GM18907 (cell line): ENCODE results near the gene ZFYVE28.
A peak's percentile ranks its signal among the peaks of the same experiment; 100 is the strongest.

Experiments used
- ATAC-seq: cut with Tn5 transposase; IDR thresholded peaks from one replicate; pipeline ENCODE4 v1.9.1; 2021; ENCODE audit warnings: mild to moderate bottlenecking, moderate library complexity; ENCODE audit not compliant: unreplicated experiment

ZFYVE28 gene

GRCh38 chr4:2291705-2292645 lies 126.5 kb downstream of the ZFYVE28 start:
- no peak for ATAC-seq

DNA sequence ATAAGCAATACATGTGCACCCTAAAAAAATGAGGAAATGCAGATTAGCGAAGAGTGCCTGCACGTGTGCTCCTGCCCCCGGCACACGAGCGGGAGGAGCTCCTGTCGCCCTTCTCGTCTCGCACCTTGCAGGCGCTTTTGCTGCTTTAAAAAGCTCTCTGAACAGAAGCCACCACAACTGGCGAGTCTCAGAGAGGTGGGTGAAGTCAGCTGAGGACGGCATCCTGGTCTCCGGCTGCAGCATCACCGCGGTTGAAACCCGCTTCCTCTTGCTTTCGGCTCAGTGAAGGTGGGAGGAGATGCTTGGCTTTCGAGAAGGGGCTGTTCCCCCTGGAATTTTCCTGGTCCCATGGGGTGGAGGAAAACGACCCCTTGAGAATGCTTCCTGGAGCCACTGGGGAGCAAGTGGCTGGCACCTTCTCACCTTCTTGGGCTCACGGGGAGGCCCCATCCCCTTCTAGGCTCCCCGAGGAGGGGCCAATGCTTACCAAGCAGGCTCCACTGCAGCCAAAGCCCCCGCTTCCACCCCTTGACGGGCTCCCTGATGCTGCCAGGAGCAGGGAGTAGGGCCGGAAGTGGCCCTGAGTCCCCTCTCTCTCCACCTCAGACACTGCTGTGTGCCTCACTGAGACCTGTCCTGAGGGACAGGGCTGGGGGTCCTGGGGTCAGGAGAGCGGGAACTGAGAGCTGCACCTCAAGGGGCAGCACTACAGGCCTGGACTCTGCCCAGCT lies 127.3 kb downstream of the ZFYVE28 start:
- ATAC-seq: no peak

DNA sequence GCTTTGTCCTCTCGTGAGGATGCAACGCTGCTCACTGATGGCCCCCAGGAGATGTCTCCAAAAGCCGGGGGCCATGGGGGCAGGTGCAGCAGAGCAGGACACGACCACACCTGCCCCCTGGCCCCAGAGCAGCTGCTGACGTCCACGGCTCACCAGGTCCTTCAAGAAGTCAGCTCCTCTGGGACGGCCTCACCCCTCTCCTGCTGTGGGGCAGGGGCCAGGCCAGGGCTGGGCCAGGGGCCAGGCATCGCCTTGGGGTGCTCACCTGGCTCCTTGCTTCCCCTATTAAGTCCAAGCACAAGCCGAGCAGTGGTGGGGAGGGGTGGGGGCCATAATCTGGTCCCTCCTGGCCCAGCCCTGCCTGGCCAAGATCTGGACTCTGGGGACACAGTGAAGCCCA lies 128.0 kb downstream of the ZFYVE28 start:
- ATAC-seq: no peak

DNA sequence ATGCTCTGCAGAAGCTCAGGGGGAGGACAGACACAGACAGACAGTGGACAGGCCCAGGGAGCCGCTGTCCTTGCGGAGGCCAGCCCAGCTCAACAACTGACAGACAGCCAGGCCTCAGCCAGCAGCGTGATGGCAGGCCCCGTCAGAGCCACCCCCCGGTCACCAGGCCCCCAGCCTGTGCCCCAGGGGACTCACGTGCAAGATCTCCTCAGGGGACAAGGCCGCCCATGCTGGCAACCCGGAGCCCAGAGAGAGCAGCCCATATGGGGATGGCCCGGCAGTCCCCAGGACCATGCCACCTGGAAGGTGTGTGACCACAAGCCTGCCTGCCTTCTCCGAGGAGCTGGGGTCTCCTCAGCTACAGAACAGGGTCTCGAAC lies 128.5 kb downstream of the ZFYVE28 start:
- ATAC-seq: no peak

DNA sequence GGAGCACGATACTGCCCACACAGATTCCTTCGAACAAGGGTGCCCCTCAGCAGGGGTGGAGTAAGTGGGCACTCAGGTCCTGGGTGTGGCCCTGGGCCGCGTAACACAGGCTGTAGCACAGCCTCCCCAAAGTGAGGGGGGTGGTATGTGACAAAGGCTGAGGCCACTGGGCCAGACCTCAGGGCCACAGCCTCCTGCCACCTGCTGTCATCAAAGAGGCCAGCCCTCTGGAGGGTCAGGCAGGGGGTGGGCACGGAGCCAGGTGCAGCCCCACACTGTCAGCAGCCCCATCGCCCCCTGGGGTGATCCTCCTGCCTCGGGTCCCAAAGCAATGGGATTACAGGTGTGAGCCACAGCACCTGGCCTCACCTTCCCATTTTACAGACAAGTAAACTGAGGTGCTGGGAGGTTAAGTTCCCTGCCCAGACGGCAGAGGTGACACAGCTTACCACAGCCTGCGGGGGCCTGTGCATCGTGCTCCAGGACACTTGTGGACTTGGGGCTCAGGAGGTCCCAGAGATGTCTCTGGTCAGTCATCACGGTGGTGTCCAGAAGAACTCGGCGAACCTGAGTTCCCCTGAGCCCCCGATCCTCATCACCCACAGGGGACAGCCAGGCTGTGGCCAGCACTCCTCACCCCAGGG lies 129.0 kb downstream of the ZFYVE28 start:
- no peak for ATAC-seq

DNA sequence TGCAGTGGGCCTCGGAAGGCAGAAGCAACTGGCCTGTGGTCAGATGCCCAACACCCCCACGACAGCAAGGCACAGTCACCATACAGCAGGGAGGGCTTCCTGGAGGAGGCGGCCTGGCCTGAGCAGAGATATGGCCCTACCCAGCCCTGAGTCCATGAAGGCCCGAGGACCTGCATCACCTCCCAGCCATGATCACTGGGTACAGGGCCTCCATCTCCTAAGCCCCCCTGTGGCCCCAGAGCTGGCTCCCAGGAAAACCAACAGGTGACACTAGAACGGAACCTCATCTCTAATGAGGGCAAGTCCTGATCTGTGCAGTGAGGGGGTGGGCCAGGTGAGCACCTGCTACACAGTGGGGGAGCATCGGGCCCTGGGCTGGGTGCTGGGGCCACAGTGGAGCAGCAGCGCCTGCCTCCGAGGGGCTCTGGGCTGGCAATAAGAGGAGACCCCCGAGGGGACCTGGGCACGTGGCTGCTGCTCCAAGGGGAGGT lies 130.3 kb downstream of the ZFYVE28 start:
- ATAC-seq: no peak

DNA sequence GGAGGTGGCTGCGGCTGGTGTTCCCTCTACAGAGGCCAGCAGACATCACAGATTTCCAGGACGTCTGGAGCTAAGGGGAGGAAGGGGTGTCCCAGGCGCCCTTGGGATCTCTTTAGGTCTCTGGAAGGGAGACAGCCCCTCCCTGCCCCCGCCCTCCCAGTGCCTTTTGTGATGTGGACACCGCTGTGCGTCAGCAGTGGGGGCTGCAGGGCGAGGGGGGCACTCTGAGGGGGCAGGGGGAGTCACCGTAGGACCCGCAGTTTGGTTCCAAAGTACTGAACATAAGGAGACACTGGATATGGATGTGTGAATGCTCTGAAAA lies 130.9 kb downstream of the ZFYVE28 start:
- ATAC-seq: no peak

- no peak for ATAC-seq
Observed at GRCh38 chr4:2286904-2287593, 131.4 kb downstream of the ZFYVE28 start.

- no peak for ATAC-seq
Observed at GRCh38 chr4:2285613-2286381, 132.6 kb downstream of the ZFYVE28 start.

DNA sequence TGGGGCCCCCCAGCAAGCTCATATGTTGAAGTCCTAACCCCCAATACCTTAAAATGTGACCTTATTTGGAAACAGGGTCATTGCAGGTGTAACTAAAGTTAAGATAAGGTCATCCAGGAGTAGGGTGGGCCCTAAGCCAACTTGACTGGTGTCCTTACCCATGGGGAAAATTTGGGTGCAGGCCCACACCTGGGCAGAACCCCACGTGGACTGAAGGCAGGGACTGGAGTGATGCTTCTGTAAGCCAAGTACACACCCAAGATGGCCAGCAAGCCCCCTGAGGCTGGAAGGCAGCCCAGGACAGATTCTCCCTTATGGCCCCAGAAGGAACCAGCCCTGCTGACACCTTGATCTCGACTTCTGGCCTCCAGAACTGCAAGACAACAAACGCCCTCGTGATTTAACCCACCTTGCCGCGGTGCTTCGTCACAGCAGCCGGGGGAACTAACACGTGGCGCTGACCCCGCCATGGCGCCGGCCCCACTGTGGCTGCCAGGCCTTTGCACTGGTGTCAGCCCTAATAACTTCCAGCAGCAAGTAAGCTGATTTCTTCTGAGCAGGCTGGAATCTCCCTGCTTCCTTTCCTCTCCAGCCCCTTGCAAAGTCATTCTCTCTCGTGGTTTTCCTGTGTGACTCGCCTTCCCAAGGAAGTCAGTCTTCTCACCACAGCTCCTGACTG lies 133.4 kb downstream of the ZFYVE28 start:
- ATAC-seq: no peak

- no peak for ATAC-seq
Observed at GRCh38 chr4:2284161-2284933, 134.1 kb downstream of the ZFYVE28 start.

GRCh38 chr4:2283199-2283711 lies 135.2 kb downstream of the ZFYVE28 start:
- no peak for ATAC-seq

GRCh38 chr4:2281575-2282343 lies 136.7 kb downstream of the ZFYVE28 start:
- ATAC-seq: peak; percentile 88

DNA sequence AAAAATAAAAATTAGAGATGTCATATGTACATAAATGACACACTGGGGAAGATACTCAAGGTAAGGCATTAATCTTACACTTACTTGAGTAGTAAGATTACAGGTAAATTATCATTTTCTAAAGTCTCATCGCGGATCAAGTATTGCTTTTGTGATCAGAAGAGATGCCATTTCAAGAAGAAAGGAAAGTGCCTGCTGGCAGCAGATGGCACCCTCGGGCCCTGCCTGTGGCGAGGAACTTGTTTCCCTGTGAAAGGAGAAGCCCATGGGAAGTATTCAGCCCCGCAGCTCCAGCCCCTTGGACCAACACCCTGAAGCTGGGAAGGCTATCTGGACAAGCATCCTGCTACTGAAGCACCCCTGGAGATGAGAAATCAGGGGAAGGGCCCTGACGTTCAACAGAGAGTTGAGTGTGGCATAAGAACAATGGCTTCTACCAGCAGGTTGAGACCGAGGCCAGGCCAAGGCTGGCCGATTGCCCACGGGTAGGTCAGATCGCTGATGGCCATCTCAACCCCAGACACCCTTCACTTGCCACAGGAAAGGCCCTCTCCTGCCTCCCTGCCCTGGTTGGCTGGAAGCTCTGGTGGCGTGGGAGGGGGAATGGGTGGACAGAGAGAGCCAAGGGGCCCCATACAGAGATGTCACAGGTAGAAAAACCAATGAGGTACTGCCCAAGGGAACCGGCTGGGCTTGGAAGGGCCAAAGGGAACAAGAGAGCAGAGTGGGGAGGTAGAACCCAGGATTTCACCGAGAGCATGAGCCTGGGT lies 137.7 kb downstream of the ZFYVE28 start:
- no peak for ATAC-seq

GRCh38 chr4:2277956-2278355 lies 140.5 kb downstream of the ZFYVE28 start:
- no peak for ATAC-seq

GRCh38 chr4:2276581-2277325 lies 141.7 kb downstream of the ZFYVE28 start:
- ATAC-seq: no peak
